ENCODE measurements around the gene SUGP2. TPM values are rescaled to one million over a fixed set of nuclear protein-coding genes. Genes with fewer than 3 reads are reported as not detected.

Gene SUGP2
- total RNA-seq, 4 donors from 2014 or later, result 43.0 to 132 (median 57.9) TPM

DNA sequence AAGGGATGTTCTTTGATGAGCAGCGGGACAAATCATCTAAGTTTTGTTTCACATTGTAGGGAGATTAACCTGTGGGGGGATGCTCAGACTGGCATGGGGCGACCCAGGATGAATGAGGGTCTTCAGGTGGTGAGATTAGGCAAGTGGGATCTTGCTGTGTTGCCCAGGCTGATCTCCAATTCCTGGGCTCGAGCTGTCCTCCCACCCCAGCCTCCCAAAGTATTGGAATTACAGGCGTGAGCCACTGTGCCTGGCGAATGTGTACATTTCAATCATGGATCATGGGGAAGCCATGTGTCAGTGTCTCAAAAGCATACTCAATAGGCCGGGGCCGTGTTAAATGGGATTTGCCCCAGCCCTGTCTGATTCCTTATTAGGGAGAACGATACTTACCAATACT, 38.6 kb upstream of the SUGP2 start:
- no peak overlapping the region for H3K4me3 ChIP-seq
- no peak for TF ChIP-seq EP300 (IDR thresholded peaks at IDR 0.05; ENCODE audit: low read depth)
- TF ChIP-seq, protein P1, sequence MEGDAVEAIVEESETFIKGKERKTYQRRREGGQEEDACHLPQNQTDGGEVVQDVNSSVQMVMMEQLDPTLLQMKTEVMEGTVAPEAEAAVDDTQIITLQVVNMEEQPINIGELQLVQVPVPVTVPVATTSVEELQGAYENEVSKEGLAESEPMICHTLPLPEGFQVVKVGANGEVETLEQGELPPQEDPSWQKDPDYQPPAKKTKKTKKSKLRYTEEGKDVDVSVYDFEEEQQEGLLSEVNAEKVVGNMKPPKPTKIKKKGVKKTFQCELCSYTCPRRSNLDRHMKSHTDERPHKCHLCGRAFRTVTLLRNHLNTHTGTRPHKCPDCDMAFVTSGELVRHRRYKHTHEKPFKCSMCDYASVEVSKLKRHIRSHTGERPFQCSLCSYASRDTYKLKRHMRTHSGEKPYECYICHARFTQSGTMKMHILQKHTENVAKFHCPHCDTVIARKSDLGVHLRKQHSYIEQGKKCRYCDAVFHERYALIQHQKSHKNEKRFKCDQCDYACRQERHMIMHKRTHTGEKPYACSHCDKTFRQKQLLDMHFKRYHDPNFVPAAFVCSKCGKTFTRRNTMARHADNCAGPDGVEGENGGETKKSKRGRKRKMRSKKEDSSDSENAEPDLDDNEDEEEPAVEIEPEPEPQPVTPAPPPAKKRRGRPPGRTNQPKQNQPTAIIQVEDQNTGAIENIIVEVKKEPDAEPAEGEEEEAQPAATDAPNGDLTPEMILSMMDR (IDR thresholded peaks at IDR 0.05), result no peak
- TF ChIP-seq POLR2A (IDR thresholded peaks at IDR 0.05), result no peak
- TF ChIP-seq POLR2AphosphoS5 (IDR thresholded peaks at IDR 0.05), result no peak
- in situ Hi-C loops (cut with MboI; ENCODE audit: low pct_ligation_motif_present in 1 of 4, low pct_unique_long_range_greater_than_20kb in 1 of 4, low sequenced_read_pairs in 3 of 4) (no loop called here), intact Hi-C loops (cut with DNase I; ENCODE audit: low total_unique reads) (no loop called here)
- H3K27ac ChIP-seq, result no peak overlapping the region
- H3K27me3 ChIP-seq, result no peaks in the 10 kb centered on the region
- H3K36me3 ChIP-seq, result no peaks in the 10 kb centered on the region
- H3K9me3 ChIP-seq, result no peaks in the 10 kb centered on the region
- no peak for DNase-seq
- H3K4me1 ChIP-seq, result peaks cover 0 to 16% (median 0%) of the 10 kb centered on the region in 4 donors
- 97 to 100% methylated on average over 4 to 8 of the region's 8 CpGs for WGBS, 2 donors (ENCODE audit: low coverage in 1 of 2)

DNA sequence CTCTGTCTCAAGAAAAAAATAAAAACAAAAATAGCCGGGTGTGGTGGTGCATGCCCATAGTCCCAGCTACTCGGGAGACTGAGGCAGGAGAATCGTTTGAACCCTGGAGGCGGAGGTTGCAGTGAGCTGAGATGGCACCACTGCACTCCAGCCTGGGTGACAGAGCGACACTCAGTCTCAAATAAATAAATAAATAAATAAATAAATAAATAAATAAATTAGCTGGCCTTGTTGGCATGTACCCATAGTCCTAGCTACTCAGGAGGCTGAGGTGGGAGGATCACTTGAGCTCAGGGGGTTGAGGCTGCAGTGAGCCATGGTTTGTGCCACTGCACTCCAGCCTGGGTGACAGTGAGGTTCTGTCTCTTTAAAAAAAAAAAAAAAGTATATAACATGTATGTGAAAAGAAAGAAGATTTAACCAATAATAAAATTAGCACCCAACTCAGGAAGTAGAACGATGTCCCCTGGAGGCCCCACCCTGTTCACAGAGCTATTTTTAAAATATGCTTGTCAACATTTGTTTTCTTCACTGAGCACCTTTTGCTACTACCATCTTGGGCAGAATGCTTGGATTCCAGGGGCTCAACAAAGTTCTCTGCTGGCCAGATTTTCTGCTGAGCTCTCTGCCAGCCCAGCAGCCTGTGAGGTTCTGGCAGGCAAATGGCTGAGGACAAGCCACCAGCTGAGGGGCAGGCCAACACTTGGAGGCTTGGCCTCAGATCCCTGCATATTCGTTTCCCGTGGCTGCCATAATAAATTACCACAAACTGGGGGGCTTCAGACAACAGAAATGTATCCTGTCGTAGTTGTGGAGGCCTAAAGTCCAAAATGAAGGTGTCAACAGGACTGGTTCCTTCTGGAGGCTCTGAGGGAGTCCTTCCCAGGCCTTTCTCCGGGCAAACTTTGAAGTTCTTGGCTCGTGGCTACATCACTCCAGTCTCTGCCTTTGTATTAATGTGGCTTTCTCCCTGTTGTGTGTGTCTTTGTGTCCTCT, 35.6 kb upstream of the SUGP2 start:
- no peak for DNase-seq
- WGBS, 2 donors (ENCODE audit: low coverage in 1 of 2), result 73 to 77% methylated on average over 3 to 11 of the region's 11 CpGs
- H3K4me1 ChIP-seq, result peaks cover 14 to 37% (median 17%) of the 10 kb centered on the region in 4 donors
- no peak overlapping the region for H3K4me3 ChIP-seq
- no peak for TF ChIP-seq POLR2A (IDR thresholded peaks at IDR 0.05)
- no peak for TF ChIP-seq POLR2AphosphoS5 (IDR thresholded peaks at IDR 0.05)
- TF ChIP-seq, protein P1 (IDR thresholded peaks at IDR 0.05), result no peak
- H3K27me3 ChIP-seq, result no peaks in the 10 kb centered on the region
- H3K27ac ChIP-seq, result peak overlapping the region in 1 of 4 donors; percentile 30
- in situ Hi-C loops (cut with MboI; ENCODE audit: low pct_ligation_motif_present in 1 of 4, low pct_unique_long_range_greater_than_20kb in 1 of 4, low sequenced_read_pairs in 3 of 4) (no loop called here), intact Hi-C loops (cut with DNase I; ENCODE audit: low total_unique reads) (no loop called here)
- H3K36me3 ChIP-seq, result no peaks in the 10 kb centered on the region
- H3K9me3 ChIP-seq, result no peaks in the 10 kb centered on the region

DNA sequence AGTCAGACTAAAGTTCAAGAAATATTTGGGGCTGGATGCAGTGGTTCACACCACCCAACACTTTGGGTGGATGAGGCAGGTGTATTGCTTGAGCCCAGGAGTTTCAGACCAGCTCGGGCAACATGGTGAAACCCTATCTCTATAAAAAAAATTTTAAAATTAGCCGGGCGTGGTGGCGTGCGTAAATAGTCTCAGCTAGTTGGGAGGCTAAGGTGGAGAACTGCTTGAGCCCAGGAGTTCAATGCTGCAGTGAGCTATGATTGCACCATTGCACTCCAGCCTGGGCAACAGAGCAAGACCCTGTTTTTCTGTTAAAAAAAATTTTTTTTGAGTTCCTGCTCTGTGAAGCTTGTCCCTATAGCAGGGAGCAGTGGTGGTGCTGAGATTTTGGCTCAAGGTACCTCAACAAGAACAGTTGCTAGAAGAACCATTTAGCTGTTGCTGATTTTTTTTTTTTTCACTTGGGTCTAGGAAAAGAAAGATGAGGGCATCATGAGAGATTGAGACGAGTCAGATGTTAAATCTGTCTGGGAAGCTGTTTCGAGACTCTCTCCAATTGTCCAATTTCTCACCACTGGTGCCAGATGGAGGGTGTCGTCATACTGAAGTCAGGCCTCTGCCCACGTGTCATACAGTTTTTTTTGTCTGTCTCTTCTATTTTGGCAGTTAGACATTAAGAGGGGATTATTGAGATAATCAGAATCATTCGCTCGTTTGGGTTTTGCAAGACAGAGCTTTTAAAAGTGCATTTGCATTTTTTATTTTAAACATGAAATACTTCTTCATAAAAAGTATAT, 34.2 kb upstream of the SUGP2 start:
- Histone ChIP-seq H3K4me3 (no peak overlapping the region), H3K36me3 (no peaks in the 10 kb centered on the region), H3K27ac (no peak overlapping the region), H3K9me3 (no peaks in the 10 kb centered on the region), H3K27me3 (no peaks in the 10 kb centered on the region), H3K4me1 (peaks cover 14 to 42% (median 17%) of the 10 kb centered on the region in 4 donors)
- TF ChIP-seq EP300 (IDR thresholded peaks at IDR 0.05; ENCODE audit: low read depth) (no peak), POLR2A (IDR thresholded peaks at IDR 0.05) (no peak), POLR2AphosphoS5 (IDR thresholded peaks at IDR 0.05) (no peak)
- TF ChIP-seq, protein P1 (IDR thresholded peaks at IDR 0.05), result no peak
- intact Hi-C loops (cut with DNase I; ENCODE audit: low total_unique reads) (no loop called here), in situ Hi-C loops (cut with MboI; ENCODE audit: low pct_ligation_motif_present in 1 of 4, low pct_unique_long_range_greater_than_20kb in 1 of 4, low sequenced_read_pairs in 3 of 4) (no loop called here)
- no peak for DNase-seq
- WGBS, 2 donors (ENCODE audit: low coverage in 1 of 2), result 70 to 85% methylated on average over 2 to 11 of the region's 11 CpGs

Data from transverse colon (tissue), 4 donors.